OCI-LY3 (cell line): ENCODE results near the gene PSMA8.
"Not testable (repeated sequence)": the region's sequence is repeated elsewhere in the genome, so short reads cannot be mapped to it uniquely, and the experiment has no call there.

ENCODE experiments used
- H2AFZ ChIP-seq: fragments of 200-600, 300-600 bp; shearing (Covaris generic); 2 replicates; pipeline ENCODE4 v1.6.0; 2014; ENCODE audit warnings: antibody characterized with exemption, low read depth, low read length
- H3K27ac ChIP-seq: fragments of 200-600, 300-600 bp; sonication (generic); 2 replicates; pipeline ENCODE4 v1.5.1; 2014; ENCODE audit warnings: mild to moderate bottlenecking, low read length, moderate library complexity, mixed read lengths
- H3K27me3 ChIP-seq: fragments of 200-600, 300-600 bp; sonication (generic); 2 replicates; pipeline ENCODE4 v1.6.1; 2014; ENCODE audit warnings: low read depth, low read length, mixed read lengths
- H3K36me3 ChIP-seq: fragments of 200-600, 300-600 bp; sonication (generic); replicated peaks from 2 replicates; pipeline ENCODE3; 2014; ENCODE audit warnings: low read depth, low read length, mixed read lengths
- H3K4me1 ChIP-seq: fragments of 300-600, 200-600 bp; sonication (generic); 2 replicates; pipeline ENCODE4 v1.6.1; 2014; ENCODE audit warnings: low read length, mixed read lengths
- H3K4me2 ChIP-seq: fragments of 200-600, 300-600 bp; sonication (generic); 2 replicates; pipeline ENCODE4 v1.6.1; 2014; ENCODE audit warnings: low read length, mixed read lengths
- H3K4me3 ChIP-seq: fragments of 300-600, 200-600 bp; sonication (generic); 2 replicates; pipeline ENCODE4 v1.5.1; 2014; ENCODE audit warnings: antibody characterized with exemption, mild to moderate bottlenecking, low read length, moderate library complexity
- H3K79me2 ChIP-seq: fragments of 300-600, 200-600 bp; shearing (Covaris generic); 2 replicates; pipeline ENCODE4 v1.6.1; 2014; ENCODE audit warnings: mild to moderate bottlenecking, low read length, mixed read lengths
- H3K9ac ChIP-seq: fragments of 300-600, 200-600 bp; shearing (Covaris generic); 2 replicates; pipeline ENCODE4 v1.6.0; 2014; ENCODE audit warnings: mild to moderate bottlenecking, low read length, moderate library complexity
- H3K9me3 ChIP-seq: fragments of 200-600, 300-600 bp; shearing (Covaris generic); 2 replicates; pipeline ENCODE4 v1.6.1; 2014; ENCODE audit warnings: low read length, mixed read lengths; ENCODE audit not compliant: insufficient read depth
- H4K20me1 ChIP-seq: fragments of 200-600, 300-600 bp; sonication (generic); 2 replicates; pipeline ENCODE4 v1.6.1; 2016; ENCODE audit warnings: low read length, mixed read lengths; ENCODE audit not compliant: insufficient read depth
- CTCF ChIP-seq: fragments of 200-600, 300-600 bp; sonication (generic); IDR thresholded peaks from 2 replicates; pipeline ENCODE4 v1.5.1; 2014; ENCODE audit warnings: antibody characterized with exemption, low read length, low read depth
- EZH2phosphoT487 ChIP-seq: fragments of 200-600 bp; shearing (Covaris generic); IDR thresholded peaks from 2 replicates; pipeline ENCODE4 v1.6.1; 2018; ENCODE audit warnings: antibody characterized with exemption, mixed run types, low read depth

The PSMA8 gene

DNA sequence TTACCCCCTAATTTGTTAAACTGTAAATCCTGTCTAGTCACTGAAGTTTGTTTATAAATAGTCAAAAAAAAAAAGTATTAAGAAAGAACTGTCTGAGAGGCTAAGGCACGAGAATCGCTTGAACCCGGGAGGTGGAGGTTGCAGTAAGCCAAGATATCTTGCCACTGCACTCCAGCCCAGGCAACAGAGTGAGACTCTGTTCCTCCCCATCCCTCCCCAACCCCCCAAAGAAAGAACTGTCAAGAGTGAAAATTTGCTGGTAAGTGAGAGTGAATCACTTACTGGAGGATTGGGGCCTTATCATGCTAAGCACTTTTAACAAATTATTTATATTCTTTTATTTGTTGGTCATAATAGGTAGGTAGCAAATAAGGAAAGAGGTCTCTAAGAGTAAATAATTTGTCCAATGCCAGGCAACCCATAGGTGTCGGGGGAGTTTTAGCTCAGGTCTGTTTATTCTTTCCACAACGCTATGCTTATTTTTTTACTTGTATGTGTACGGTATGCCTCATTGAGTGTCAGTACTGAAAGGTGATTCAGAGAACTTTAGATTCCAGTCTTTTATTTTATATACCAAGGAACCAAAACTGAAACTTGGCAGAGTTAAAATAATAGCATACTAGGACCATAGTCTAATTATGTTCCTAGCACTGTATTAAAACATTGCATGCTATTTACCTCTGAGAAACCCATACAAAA lies 95.0 kb downstream of the PSMA8 start:
- peaks cover 5% of the 10 kb centered on the region; the same call in 1 of the 2 replicates for H3K27me3 ChIP-seq
- H2AFZ ChIP-seq: no peak overlapping the region
- H3K9ac ChIP-seq: no peak overlapping the region
- peaks cover 18% of the 10 kb centered on the region for H3K4me1 ChIP-seq
- H3K79me2 ChIP-seq: peaks cover 67% of the 10 kb centered on the region
- peak overlapping the region; percentile 84; the same call in 1 of the 2 replicates for H3K4me3 ChIP-seq
- peak overlapping the region; percentile 96 for H3K4me2 ChIP-seq
- H3K27ac ChIP-seq: no peak overlapping the region
- TF ChIP-seq EZH2phosphoT487: no peak
- H4K20me1 ChIP-seq: peaks cover 25% of the 10 kb centered on the region; the same call in 1 of the 2 replicates
- peaks cover 5% of the 10 kb centered on the region for H3K36me3 ChIP-seq
- H3K9me3 ChIP-seq: no peaks in the 10 kb centered on the region

GRCh38 chr18:26230497-26230896 lies 96.8 kb downstream of the PSMA8 start:
- H3K4me1 ChIP-seq: peaks cover 17% of the 10 kb centered on the region
- peaks cover 84% of the 10 kb centered on the region for H3K79me2 ChIP-seq
- H3K4me2 ChIP-seq: no peak overlapping the region

GRCh38 chr18:26233208-26233607 lies 99.5 kb downstream of the PSMA8 start:
- Histone ChIP-seq H4K20me1 (peaks cover 27% of the 10 kb centered on the region; the same call in 1 of the 2 replicates), H3K36me3 (peaks cover 5% of the 10 kb centered on the region), H3K9ac (no peak overlapping the region), H3K9me3 (no peaks in the 10 kb centered on the region), H3K27me3 (no peaks in the 10 kb centered on the region), H3K4me3 (no peak overlapping the region), H3K4me1 (peaks cover 5% of the 10 kb centered on the region), H3K79me2 (peaks cover 93% of the 10 kb centered on the region), H2AFZ (no peak overlapping the region), H3K4me2 (no peak overlapping the region), H3K27ac (no peak overlapping the region)
- TF ChIP-seq CTCF (no peak), EZH2phosphoT487 (no peak)

More at GRCh38 chr18:26230497-26230896, 96.8 kb downstream of the PSMA8 start:
- Histone ChIP-seq H3K4me3 (no peak overlapping the region), H3K36me3 (peaks cover 5% of the 10 kb centered on the region), H2AFZ (no peak overlapping the region), H3K27ac (no peak overlapping the region), H3K9ac (no peak overlapping the region), H3K9me3 (no peaks in the 10 kb centered on the region), H4K20me1 (peaks cover 25% of the 10 kb centered on the region; the same call in 1 of the 2 replicates), H3K27me3 (no peaks in the 10 kb centered on the region)
- TF ChIP-seq EZH2phosphoT487 (no peak), CTCF (no peak)

DNA sequence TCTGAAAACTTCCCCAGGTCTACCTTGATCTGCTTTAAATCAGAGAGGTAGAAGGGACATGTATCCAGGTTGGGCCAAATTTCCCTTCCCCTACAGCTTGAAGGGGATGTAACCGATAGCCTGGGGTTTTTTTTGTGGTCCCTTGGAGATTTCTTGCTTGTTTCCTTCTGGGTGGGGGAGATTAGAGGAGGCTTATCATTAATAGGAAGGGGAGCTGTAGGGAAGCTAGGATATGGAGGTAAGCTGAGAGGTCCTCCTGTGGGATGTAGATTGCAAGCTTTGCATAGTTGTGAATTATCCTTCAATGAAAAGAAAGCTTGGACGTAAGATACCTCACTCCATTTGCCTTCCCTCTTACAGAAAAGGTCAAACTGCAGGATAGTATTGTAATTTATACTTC lies 103.7 kb downstream of the PSMA8 start:
- not testable (repeated sequence) for H3K4me1 ChIP-seq, H3K9ac ChIP-seq, H3K4me2 ChIP-seq, H3K27me3 ChIP-seq, H2AFZ ChIP-seq, H3K9me3 ChIP-seq, H3K4me3 ChIP-seq, H3K36me3 ChIP-seq, H3K27ac ChIP-seq
- Histone ChIP-seq H4K20me1 (0 out of 2 replicates have a peak, but pooled peaks cover 11% of the 10 kb centered on the region), H3K79me2 (peaks cover 64% of the 10 kb centered on the region)

- not testable (repeated sequence) for H2AFZ ChIP-seq
Observed at GRCh38 chr18:26238718-26239117, 105.0 kb downstream of the PSMA8 start.

DNA sequence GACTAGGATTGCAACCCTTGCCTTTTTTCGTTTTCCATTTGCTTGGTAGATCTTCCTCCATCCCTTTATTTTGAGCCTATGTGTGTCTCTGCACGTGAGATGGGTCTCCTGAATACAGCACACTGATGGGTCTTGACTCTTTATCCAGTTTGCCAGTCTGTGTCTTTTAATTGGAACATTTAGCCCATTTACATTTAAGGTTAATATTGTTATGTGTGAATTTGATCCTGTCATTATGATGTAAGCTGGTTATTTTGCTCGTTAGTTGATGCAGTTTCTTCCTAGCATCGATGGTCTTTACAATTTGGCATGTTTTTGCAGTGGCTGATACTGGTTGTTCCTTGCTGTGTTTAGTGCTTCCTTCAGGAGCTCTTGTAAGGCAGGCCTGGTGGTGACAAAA lies 108.7 kb downstream of the PSMA8 start:
- not testable (repeated sequence) for H3K9me3 ChIP-seq, H3K4me3 ChIP-seq, H3K27me3 ChIP-seq, H3K27ac ChIP-seq, H4K20me1 ChIP-seq, H3K4me2 ChIP-seq, H3K9ac ChIP-seq, H3K4me1 ChIP-seq, H3K36me3 ChIP-seq, H2AFZ ChIP-seq
- peaks cover 55% of the 10 kb centered on the region for H3K79me2 ChIP-seq

More at GRCh38 chr18:26238718-26239117, 105.0 kb downstream of the PSMA8 start:
- H3K27me3 ChIP-seq, H3K36me3 ChIP-seq, H3K9me3 ChIP-seq, H4K20me1 ChIP-seq, H3K9ac ChIP-seq, H3K4me1 ChIP-seq, H3K4me2 ChIP-seq, H3K4me3 ChIP-seq, H3K27ac ChIP-seq: not testable (repeated sequence)
- peaks cover 53% of the 10 kb centered on the region for H3K79me2 ChIP-seq
